ENCODE results near the gene SCOC. TPM values are rescaled to one million over a fixed set of nuclear protein-coding genes. Genes with fewer than 3 reads are reported as not detected.

Gene SCOC
- 39.1 and 62.4 TPM in 2 replicates for polyA plus RNA-seq (2011; rRNA removed)
- polyA minus RNA-seq (2011; rRNA and poly(A)+ RNA removed): 7.0 and 17.8 TPM in 2 replicates

- H3K9me3 ChIP-seq (ENCODE audit: control insufficient read depth, insufficient read depth, low read length): no peaks in the 10 kb centered on the region
- ChIA-PET POLR2A (interaction anchor here (0.5 to 1.2 kb wide), 6 partner anchors 9 to 236 kb away, joined by 3 to 7 read pairs (median 3); partner anchors contain the start of gene ELMOD2), CTCF (interaction anchor here (0.6 to 4.3 kb wide), 6 partner anchors 12 to 236 kb away, joined by 3 to 29 read pairs (median 6); partner anchors contain the start of gene CLGN)
- H3K4me3 ChIP-seq (ENCODE audit: low read depth, low read length): peak within 1 kb of the TSS; percentile 75
- peak; percentile 98 for DNase-seq (ENCODE audit: low read depth, low spot score)
- H3K27ac ChIP-seq (ENCODE audit: low read depth, low read length): peak within 1 kb of the TSS; percentile 77
- H3K27me3 ChIP-seq (ENCODE audit: control insufficient read depth, insufficient read depth, low read length): no peaks in the 10 kb centered on the region
- TF ChIP-seq CTCF (IDR thresholded peaks at IDR 0.05; ENCODE audit: low read depth, low read length): no peak
Measured at GRCh38 chr4:140373328-140374129, at the start of gene SCOC. SCOC (plus strand) TSS chr4:140373646; CDS start chr4:140379171, 5,525 bp downstream.

GRCh38 chr4:140326395-140326993 is 47.0 kb upstream of the SCOC start:
- DNase-seq (ENCODE audit: low read depth, low spot score): no peak
- POLR2A ChIA-PET: interaction anchor here (0.6 to 1.0 kb wide), 3 partner anchors 47 to 97 kb away, joined by 3 to 11 read pairs (median 3); no protein-coding TSS in a partner anchor
- no peak overlapping the region for H3K4me3 ChIP-seq (ENCODE audit: low read depth, low read length)

GRCh38 chr4:140330311-140330900 is 43.0 kb upstream of the SCOC start:
- Histone ChIP-seq H3K27me3 (ENCODE audit: control insufficient read depth, insufficient read depth, low read length) (no peaks in the 10 kb centered on the region), H3K4me3 (ENCODE audit: low read depth, low read length) (no peak overlapping the region), H3K9me3 (ENCODE audit: control insufficient read depth, insufficient read depth, low read length) (no peaks in the 10 kb centered on the region), H3K27ac (ENCODE audit: low read depth, low read length) (no peak overlapping the region)
- CTCF ChIA-PET: interaction anchor here (0.5 to 3.2 kb wide), 44 partner anchors 8 to 673 kb away, joined by 3 to 36 read pairs (median 4); no protein-coding TSS in a partner anchor
- POLR2A ChIA-PET: no interaction called here
- DNase-seq (ENCODE audit: low read depth, low spot score): no peak
- peak; percentile 62 for TF ChIP-seq CTCF (IDR thresholded peaks at IDR 0.05; ENCODE audit: low read depth, low read length)

More at GRCh38 chr4:140326395-140326993, 47.0 kb upstream of the SCOC start:
- CTCF ChIA-PET: interaction anchor here (0.6 to 2.6 kb wide), 15 partner anchors 9 to 671 kb away, joined by 3 to 6 read pairs (median 4); no protein-coding TSS in a partner anchor
- no peaks in the 10 kb centered on the region for H3K9me3 ChIP-seq (ENCODE audit: control insufficient read depth, insufficient read depth, low read length)
- TF ChIP-seq CTCF (IDR thresholded peaks at IDR 0.05; ENCODE audit: low read depth, low read length): peak; percentile 84
- no peak overlapping the region for H3K27ac ChIP-seq (ENCODE audit: low read depth, low read length)
- no peaks in the 10 kb centered on the region for H3K27me3 ChIP-seq (ENCODE audit: control insufficient read depth, insufficient read depth, low read length)

- Histone ChIP-seq H3K9me3 (ENCODE audit: control insufficient read depth, insufficient read depth, low read length) (no peaks in the 10 kb centered on the region), H3K27me3 (ENCODE audit: control insufficient read depth, insufficient read depth, low read length) (no peaks in the 10 kb centered on the region), H3K27ac (ENCODE audit: low read depth, low read length) (no peak overlapping the region), H3K4me3 (ENCODE audit: low read depth, low read length) (no peak overlapping the region)
- ChIA-PET CTCF (interaction anchor here (0.5 to 3.2 kb wide), 16 partner anchors 9 to 553 kb away, joined by 3 to 36 read pairs (median 6); no protein-coding TSS in a partner anchor), POLR2A (no interaction called here)
- DNase-seq (ENCODE audit: low read depth, low spot score): no peak
- no peak for TF ChIP-seq CTCF (IDR thresholded peaks at IDR 0.05; ENCODE audit: low read depth, low read length)
Measured at GRCh38 chr4:140331245-140331644, 42.2 kb upstream of the SCOC start.
